CD14-positive monocyte (primary cell): Measurements from ENCODE around the gene CFAP410. TPM values are rescaled to one million over a fixed set of nuclear protein-coding genes. Genes with fewer than 3 reads are reported as not detected.

Experiments
- DNase-seq, 3 donors: peaks; one replicate each; pipeline ENCODE4 v3.0.0-alpha.2; 2011 to 2022
- H2AFZ ChIP-seq: 2 replicates; pipeline ENCODE4 v1.6.0; 2012; ENCODE audit warnings: mild to moderate bottlenecking, low read depth, low read length, inconsistent platforms; ENCODE audit not compliant: insufficient read depth, poor library complexity, severe bottlenecking
- H3K27ac ChIP-seq, 2 donors: 1 replicate in 1 of 2; 2 replicates in 1 of 2; pipeline ENCODE4 v1.5.1; 2012 to 2013; ENCODE audit warnings: low read length in 2 of 2, control low read depth in 1 of 2, inconsistent platforms in 1 of 2, low read depth in 1 of 2, mild to moderate bottlenecking in 1 of 2
- H3K27me3 ChIP-seq, 2 donors: one replicate each; pipeline versions ENCODE4 v1.6.0 to v1.6.1; 2011 to 2013; ENCODE audit warnings: low read length in 2 of 2; ENCODE audit not compliant: control insufficient read depth in 2 of 2, insufficient read depth in 2 of 2
- H3K36me3 ChIP-seq, 2 donors: replicated peaks in 1 of 2; 1 replicate in 1 of 2; 2 replicates in 1 of 2; pipeline versions ENCODE4 v1.5.1 to v1.6.1; 2012 to 2013; ENCODE audit warnings: low read length in 2 of 2, control low read depth in 1 of 2, inconsistent platforms in 1 of 2, mild to moderate bottlenecking in 1 of 2; ENCODE audit not compliant: insufficient read depth in 2 of 2, control insufficient read depth in 1 of 2
- H3K4me1 ChIP-seq, 2 donors: 1 replicate in 1 of 2; 2 replicates in 1 of 2; pipeline versions ENCODE4 v1.5.1 to v1.6.1; 2012 to 2013; ENCODE audit warnings: low read length in 2 of 2, control low read depth in 1 of 2, inconsistent platforms in 1 of 2, mild to moderate bottlenecking in 1 of 2, moderate library complexity in 1 of 2; ENCODE audit not compliant: insufficient read depth in 2 of 2, control insufficient read depth in 1 of 2
- H3K4me2 ChIP-seq: replicated peaks from 2 replicates; pipeline ENCODE3; 2012; ENCODE audit warnings: low read length, moderate library complexity, mild to moderate bottlenecking; ENCODE audit not compliant: poor library complexity, severe bottlenecking; ENCODE audit errors: extremely low read depth
- H3K4me3 ChIP-seq, 3 experiments: fragments of 200-600 bp in 1 of 3; sonication (generic) in 1 of 3; replicated peaks in 1 of 3; 1 replicate in 2 of 3; 2 replicates in 1 of 3; pipeline ENCODE4 v1.5.1; 2011 to 2013; ENCODE audit warnings: low read length in 3 of 3, mild to moderate bottlenecking in 3 of 3, control low read depth in 2 of 3, low read depth in 2 of 3, inconsistent platforms in 1 of 3, moderate library complexity in 1 of 3
- H3K79me2 ChIP-seq: 2 replicates; pipeline ENCODE4 v1.6.0; 2012; ENCODE audit warnings: mild to moderate bottlenecking, control low read depth, inconsistent platforms, low read length, moderate library complexity; ENCODE audit not compliant: insufficient read depth
- H3K9ac ChIP-seq: 2 replicates; pipeline ENCODE4 v1.6.0; 2017; ENCODE audit warnings: low read length, mild to moderate bottlenecking; ENCODE audit not compliant: insufficient read depth, poor library complexity, severe bottlenecking
- H3K9me3 ChIP-seq, 2 donors: replicated peaks in 1 of 2; 1 replicate in 1 of 2; 2 replicates in 1 of 2; pipeline versions ENCODE4 v1.5.1 to v1.6.1; 2012 to 2013; ENCODE audit warnings: low read length in 2 of 2, control low read depth in 1 of 2; ENCODE audit not compliant: control insufficient read depth in 1 of 2, insufficient read depth in 1 of 2
- H4K20me1 ChIP-seq: 2 replicates; pipeline ENCODE4 v1.6.0; 2012; ENCODE audit warnings: mild to moderate bottlenecking, low read length, control low read depth, moderate library complexity; ENCODE audit not compliant: insufficient read depth
- H3K27ac Mint-ChIP-seq, 7 donors: one replicate each; pipeline ENCODE4 v1.8.0; 2020; ENCODE audit warnings: mild to moderate bottlenecking in 7 of 7, mixed read lengths in 7 of 7, moderate library complexity in 6 of 7, inconsistent platforms in 2 of 7
- H3K27me3 Mint-ChIP-seq, 3 donors: one replicate each; pipeline ENCODE4 v1.8.0; 2021 to 2022; ENCODE audit warnings: low read depth in 3 of 3, mild to moderate bottlenecking in 3 of 3, mixed read lengths in 3 of 3, moderate library complexity in 3 of 3, inconsistent platforms in 1 of 3
- H3K36me3 Mint-ChIP-seq, 2 donors: one replicate each; pipeline ENCODE4 v1.8.0; 2020; ENCODE audit warnings: mixed read lengths in 2 of 2, inconsistent platforms in 1 of 2, mild to moderate bottlenecking in 1 of 2
- H3K4me1 Mint-ChIP-seq: one replicate; pipeline ENCODE4 v1.8.0; 2020; ENCODE audit warnings: mild to moderate bottlenecking, mixed read lengths
- H3K4me3 Mint-ChIP-seq, 2 donors: one replicate each; pipeline ENCODE4 v1.8.0; 2020; ENCODE audit warnings: mild to moderate bottlenecking in 2 of 2, mixed read lengths in 2 of 2, moderate library complexity in 1 of 2
- H3K9me3 Mint-ChIP-seq, 7 donors: one replicate each; pipeline ENCODE4 v1.8.0; 2020 to 2022; ENCODE audit warnings: mixed read lengths in 7 of 7, mild to moderate bottlenecking in 6 of 7, moderate library complexity in 6 of 7, inconsistent platforms in 2 of 7
- CTCF ChIP-seq: fragments of 200-600 bp; IDR thresholded peaks from one replicate; pipeline ENCODE4 v1.8.0; 2022; ENCODE audit warnings: antibody characterized with exemption, mild to moderate bottlenecking
- WGBS: methylation state at CpG from one replicate; pipeline ENCODE4 v1.1.5; 2013; ENCODE audit warnings: missing lambda C conversion rate; ENCODE audit not compliant: insufficient coverage; 5-methylcytosine and 5-hydroxymethylcytosine counted together
- intact Hi-C, 2 donors: fragments of 100-400 bp; cut with micrococcal nuclease; formaldehyde crosslinking; loops; one replicate each; pipeline versions ENCODE4 v1.15.0 to v1.15.1; 2023
- polyA plus RNA-seq, 3 donors: library from polyadenylated mRNA; depleted of rRNA in 1 of 3; unstranded in 2 of 3; stranded (reverse) in 1 of 3; fragments of 300-500 nt in 2 of 3; fragments of >200 nt in 1 of 3; fragmentation: Illumina TruSeq in 2 of 3; gene quantifications; 1 replicate in 2 of 3; 2 replicates in 1 of 3; pipeline ENCODE4 v1.2.3, GENCODE V29; 2012 to 2021

The CFAP410 gene
- polyA plus RNA-seq, 3 donors = 14.8 to 23.5 (median 17.3) TPM

GRCh38 chr21:44296103-44296519 lies 43.1 kb downstream of the CFAP410 start:
- H3K4me3 Mint-ChIP-seq = no peak overlapping the region
- no peak overlapping the region for H3K4me2 ChIP-seq
- WGBS = 63% methylated on average over 6 of the region's 12 CpGs

GRCh38 chr21:44295646-44296045 lies 43.5 kb downstream of the CFAP410 start:
- no peak overlapping the region for H3K4me2 ChIP-seq
- peaks cover 17% of the 10 kb centered on the region for H3K4me1 Mint-ChIP-seq
- no peak overlapping the region for H2AFZ ChIP-seq
- peaks cover 18 to 26% of the 10 kb centered on the region in 2 donors for H3K4me1 ChIP-seq
- H3K27ac ChIP-seq = no peak overlapping the region
- H3K9me3 Mint-ChIP-seq = peaks cover 0 to 3% (median 0%) of the 10 kb centered on the region in 7 donors
- DNase-seq = no peak
- peaks cover 0 to 2% of the 10 kb centered on the region in 2 donors for H3K27me3 ChIP-seq
- WGBS = 60% methylated on average over 8 of the region's 10 CpGs
- no peak overlapping the region for H3K4me3 Mint-ChIP-seq
- no peaks in the 10 kb centered on the region for H3K36me3 Mint-ChIP-seq
- peaks cover 3% of the 10 kb centered on the region for H4K20me1 ChIP-seq
- peaks cover 3 to 11% (median 4%) of the 10 kb centered on the region in 3 donors for H3K27me3 Mint-ChIP-seq
- TF ChIP-seq CTCF = no peak
- H3K27ac Mint-ChIP-seq = no peak overlapping the region
- no peak overlapping the region for H3K9ac ChIP-seq
- intact Hi-C loops = no loop called here
- peaks cover 5% of the 10 kb centered on the region for H3K79me2 ChIP-seq
- no peaks in the 10 kb centered on the region for H3K9me3 ChIP-seq
- H3K36me3 ChIP-seq = no peaks in the 10 kb centered on the region
- H3K4me3 ChIP-seq = no peak overlapping the region

More at GRCh38 chr21:44296103-44296519, 43.1 kb downstream of the CFAP410 start:
- H3K4me1 ChIP-seq = peaks cover 23 to 31% of the 10 kb centered on the region in 2 donors
- peaks cover 22% of the 10 kb centered on the region for H3K4me1 Mint-ChIP-seq
- H3K27ac Mint-ChIP-seq = no peak overlapping the region
- H4K20me1 ChIP-seq = peaks cover 8% of the 10 kb centered on the region
- no peak overlapping the region for H3K4me3 ChIP-seq
- no peak for DNase-seq
- intact Hi-C loops = no loop called here
- peaks cover 0 to 2% of the 10 kb centered on the region in 2 donors for H3K27me3 ChIP-seq
- H3K36me3 Mint-ChIP-seq = no peaks in the 10 kb centered on the region
- no peak overlapping the region for H2AFZ ChIP-seq
- peaks cover 2 to 11% (median 4%) of the 10 kb centered on the region in 3 donors for H3K27me3 Mint-ChIP-seq
- H3K36me3 ChIP-seq = no peaks in the 10 kb centered on the region
- peaks cover 0 to 1% (median 0%) of the 10 kb centered on the region in 7 donors for H3K9me3 Mint-ChIP-seq
- no peaks in the 10 kb centered on the region for H3K9me3 ChIP-seq
- peaks cover 10% of the 10 kb centered on the region for H3K79me2 ChIP-seq
- H3K27ac ChIP-seq = no peak overlapping the region
- no peak for TF ChIP-seq CTCF
- no peak overlapping the region for H3K9ac ChIP-seq
